NCI-H82 treated with DMSO at 0.1 percent for 48 hours (cell line): Measurements from ENCODE around the gene TMEM214.

Experiments
- DNase-seq: peaks from one replicate; lab custom pipeline; 2025; ENCODE audit not compliant: unreplicated experiment; lab: John Stamatoyannopoulos, UW

Gene TMEM214, protein sequence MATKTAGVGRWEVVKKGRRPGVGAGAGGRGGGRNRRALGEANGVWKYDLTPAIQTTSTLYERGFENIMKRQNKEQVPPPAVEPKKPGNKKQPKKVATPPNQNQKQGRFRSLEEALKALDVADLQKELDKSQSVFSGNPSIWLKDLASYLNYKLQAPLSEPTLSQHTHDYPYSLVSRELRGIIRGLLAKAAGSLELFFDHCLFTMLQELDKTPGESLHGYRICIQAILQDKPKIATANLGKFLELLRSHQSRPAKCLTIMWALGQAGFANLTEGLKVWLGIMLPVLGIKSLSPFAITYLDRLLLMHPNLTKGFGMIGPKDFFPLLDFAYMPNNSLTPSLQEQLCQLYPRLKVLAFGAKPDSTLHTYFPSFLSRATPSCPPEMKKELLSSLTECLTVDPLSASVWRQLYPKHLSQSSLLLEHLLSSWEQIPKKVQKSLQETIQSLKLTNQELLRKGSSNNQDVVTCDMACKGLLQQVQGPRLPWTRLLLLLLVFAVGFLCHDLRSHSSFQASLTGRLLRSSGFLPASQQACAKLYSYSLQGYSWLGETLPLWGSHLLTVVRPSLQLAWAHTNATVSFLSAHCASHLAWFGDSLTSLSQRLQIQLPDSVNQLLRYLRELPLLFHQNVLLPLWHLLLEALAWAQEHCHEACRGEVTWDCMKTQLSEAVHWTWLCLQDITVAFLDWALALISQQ

DNA sequence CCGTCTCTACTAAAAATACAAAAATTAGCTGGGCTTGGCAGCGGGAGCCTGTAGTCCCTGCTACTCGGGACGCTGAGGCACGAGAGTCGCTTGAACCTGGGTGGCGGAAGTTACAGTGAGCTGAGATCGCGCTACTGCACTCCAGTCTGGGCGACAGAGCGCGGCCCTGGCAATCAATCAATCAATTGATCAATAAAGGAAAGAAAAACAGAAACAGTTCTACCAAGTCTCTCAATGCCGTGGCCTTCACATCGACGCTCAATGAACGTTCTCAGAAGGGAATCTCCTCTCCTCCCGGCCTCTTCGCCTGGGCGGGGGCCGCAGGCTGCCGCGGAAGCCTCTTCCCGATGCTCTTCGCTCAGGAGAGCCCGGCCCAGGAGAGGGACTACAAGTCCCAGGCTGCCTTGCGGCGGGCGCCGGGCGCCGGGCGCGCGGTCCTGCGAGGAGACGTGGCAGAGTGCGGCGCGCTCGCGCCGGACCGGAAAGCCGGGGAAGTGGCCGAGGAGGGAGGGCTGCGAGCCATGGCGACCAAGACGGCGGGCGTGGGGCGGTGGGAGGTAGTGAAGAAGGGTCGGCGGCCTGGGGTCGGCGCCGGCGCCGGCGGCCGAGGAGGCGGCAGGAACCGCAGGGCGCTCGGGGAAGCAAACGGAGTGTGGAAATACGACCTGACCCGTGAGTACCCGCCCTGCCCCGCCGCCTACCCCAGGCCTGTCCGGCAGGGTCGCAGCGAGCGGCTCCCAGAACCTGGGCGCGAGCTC, at the start of gene TMEM214:
Gene TMEM214 (plus strand): TSS at position 471 of the 758 bp plus-strand sequence. CDS start 51 bp downstream, at position 522.
- DNase-seq, result peak; percentile 58

DNA sequence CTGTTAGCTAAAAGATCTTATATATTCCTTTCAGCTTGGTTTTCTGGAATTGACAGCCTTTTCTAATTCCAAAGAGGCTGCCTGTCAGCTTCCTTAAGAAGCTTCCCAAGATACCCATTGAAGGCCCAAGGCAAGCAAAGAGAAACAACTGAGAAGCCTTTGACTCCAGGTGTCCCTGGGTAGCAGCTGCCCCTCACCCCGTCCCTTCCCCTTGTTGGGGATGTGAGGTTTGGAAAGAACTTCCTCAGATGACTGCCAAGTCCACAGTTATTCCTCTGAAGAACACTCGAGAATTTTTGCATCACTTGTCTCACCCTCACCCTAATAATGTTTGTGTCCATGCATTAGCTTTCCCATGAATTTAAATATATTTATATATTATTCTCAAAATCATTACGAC, 49.0 kb upstream of the TMEM214 start:
- no peak for DNase-seq

DNA sequence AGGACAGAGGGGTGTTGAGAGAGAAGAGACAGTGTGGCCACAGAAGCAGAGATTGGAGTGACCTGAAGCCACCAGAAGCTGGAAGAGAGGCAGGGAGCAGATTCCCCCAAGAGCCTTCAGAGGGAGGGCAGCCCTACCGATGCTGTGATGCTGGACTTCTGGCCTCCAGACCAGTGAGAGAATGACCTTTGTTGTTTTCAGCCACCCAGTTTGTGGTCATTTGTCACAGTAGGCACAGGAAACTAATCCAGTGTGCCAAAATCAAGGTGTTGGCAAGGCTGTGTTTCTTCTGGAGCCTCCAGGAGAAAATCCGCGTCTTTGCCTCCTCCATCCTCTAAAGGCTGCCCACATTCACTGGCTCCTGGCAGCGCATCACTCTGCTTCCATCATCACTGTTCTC, 47.0 kb upstream of the TMEM214 start:
- DNase-seq, result no peak

DNA sequence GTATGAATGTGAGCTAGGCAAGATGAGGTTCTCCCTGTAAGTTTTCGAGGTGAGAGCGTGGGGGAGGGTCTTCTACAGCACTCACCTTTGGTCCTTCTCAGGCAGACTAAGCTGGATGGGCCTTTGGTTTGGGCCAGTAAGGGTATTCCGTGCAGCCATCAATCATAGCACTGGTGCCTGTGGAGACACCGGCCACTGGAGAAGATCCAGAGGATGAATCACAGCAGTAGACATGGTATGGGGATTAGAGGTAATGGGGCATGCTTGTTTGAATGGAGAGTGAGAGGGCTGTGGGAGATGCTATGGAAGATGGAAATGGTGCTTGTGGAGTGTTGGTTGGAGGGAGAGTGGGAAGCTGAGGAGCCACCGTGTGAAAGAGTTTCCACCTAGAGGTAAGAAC, 46.2 kb upstream of the TMEM214 start:
- no peak for DNase-seq

DNA sequence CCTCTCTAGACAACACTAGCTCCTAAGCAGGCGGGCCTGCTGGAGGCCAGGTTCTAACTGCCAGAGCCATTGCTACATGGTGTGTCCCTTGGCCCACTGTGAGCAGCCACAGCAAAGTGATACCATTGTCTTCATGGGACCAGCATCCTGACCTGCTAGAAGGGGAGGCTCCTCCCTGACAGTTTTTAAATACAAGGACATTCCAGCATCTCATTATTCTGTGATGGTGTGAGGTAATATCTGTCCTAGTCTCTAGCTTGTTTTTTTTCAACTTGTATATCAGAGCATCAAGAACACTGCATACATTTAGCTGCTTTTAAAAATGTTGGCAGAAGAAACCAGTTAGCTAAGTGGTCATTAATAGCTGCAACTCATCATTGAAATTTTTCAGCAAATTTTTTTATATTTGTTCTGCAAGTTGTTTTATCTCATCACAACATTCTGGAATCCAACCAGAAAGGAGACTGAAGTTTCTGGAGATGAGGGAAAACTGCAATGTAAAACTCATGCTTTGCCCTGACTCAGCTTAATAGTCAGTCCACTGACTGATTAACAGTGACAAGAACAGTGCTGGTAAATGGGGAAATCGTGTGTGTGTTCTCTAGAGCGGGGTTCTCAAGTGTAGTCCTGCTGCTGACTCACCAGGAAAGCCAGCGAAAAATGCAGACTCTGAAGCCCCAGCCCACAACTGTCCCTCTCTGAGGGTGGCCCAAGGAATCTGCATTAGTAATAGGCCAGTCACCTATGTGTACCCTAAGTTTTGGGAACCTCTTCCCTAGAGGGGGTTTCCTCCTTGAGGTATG, 44.5 kb upstream of the TMEM214 start:
- DNase-seq, result no peak

DNA sequence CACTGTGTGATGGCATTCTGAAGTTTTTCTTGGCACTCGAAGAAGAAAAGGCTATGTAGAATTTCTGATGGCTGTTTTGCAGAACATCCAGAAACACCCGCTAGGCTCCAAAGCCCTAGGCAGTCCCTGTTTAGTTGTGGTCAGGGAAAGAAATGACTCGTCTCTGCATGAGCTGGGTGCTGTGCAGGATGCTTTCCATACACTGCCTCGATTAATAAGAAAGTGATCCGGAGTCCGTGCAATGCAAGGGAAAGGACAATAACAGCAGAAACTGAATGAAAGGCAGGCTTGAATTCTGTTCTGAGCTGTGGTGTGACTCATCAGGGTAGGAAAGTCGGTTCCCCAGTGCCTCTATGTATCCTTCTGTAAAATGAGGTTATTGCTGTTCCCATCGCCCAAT, 43.6 kb upstream of the TMEM214 start:
- no peak for DNase-seq

- DNase-seq, result no peak
Measured at GRCh38 chr2:26991717-26992116, 41.0 kb upstream of the TMEM214 start.

GRCh38 chr2:26993768-26994167, 39.0 kb upstream of the TMEM214 start:
- DNase-seq, result no peak

- no peak for DNase-seq
Measured at GRCh38 chr2:26994983-26995382, 37.8 kb upstream of the TMEM214 start.

GRCh38 chr2:26997394-26997793, 35.4 kb upstream of the TMEM214 start:
- no peak for DNase-seq

GRCh38 chr2:26998323-26998722, 34.4 kb upstream of the TMEM214 start:
- DNase-seq, result no peak

DNA sequence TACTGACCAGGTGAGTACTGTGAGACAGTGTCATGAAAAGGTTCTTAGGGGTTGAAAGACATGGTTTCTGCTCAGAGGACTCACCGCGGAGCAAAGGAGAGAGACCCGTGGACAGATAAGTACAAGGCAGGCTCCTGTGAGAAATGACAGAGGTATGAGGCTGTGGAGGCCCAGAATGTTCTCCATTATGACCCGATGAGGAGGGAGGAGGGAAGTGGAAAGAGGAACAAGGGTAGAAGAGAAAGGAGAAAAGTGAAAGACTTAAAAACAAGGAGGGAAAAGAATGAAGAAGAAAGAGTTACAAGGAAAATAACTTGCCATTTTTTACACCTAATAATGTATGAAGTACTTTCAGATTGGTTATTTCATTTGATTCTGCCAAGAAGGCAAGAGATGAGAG, 32.5 kb upstream of the TMEM214 start:
- DNase-seq, result no peak

DNA sequence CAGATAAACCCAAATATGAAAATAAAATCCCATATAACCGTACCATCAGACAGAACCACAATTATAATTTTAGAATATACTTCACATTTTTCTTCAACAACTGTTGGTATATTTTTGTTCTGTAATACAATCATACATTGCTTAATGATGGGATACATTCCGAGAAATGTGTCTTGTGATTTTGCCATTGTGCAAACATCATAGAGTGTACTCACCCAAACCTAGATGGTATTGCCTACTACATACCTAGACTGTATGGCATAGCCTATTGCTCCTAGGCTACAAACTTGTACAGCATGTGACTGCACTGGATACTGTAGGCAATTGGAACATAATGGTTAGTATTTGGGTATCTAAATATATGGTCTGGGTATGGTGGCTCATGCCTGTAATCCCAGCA, 31.8 kb upstream of the TMEM214 start:
- no peak for DNase-seq

DNA sequence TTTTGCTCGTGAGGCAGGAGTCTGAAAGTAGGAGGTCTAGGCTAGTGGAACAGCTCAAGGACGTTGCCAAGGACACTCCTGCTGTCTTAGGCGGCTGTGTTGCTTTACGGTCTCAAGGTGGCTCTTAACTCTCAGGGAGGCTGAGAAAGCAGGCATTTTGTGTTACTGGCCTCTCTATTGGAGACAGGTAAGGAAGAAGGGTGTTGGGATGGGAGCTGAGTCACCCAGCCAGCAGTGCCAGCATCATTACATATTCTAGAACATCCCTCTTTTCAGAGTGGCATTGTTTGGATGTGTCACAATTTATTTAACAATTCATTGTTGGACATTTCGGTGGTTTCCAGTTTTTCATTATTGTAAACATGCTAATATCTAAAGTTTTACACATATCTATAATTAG, 30.8 kb upstream of the TMEM214 start:
- no peak for DNase-seq

- DNase-seq, result no peak
Measured at GRCh38 chr2:27003007-27003406, 29.8 kb upstream of the TMEM214 start.

GRCh38 chr2:27003857-27004256, 28.9 kb upstream of the TMEM214 start:
- no peak for DNase-seq

DNA sequence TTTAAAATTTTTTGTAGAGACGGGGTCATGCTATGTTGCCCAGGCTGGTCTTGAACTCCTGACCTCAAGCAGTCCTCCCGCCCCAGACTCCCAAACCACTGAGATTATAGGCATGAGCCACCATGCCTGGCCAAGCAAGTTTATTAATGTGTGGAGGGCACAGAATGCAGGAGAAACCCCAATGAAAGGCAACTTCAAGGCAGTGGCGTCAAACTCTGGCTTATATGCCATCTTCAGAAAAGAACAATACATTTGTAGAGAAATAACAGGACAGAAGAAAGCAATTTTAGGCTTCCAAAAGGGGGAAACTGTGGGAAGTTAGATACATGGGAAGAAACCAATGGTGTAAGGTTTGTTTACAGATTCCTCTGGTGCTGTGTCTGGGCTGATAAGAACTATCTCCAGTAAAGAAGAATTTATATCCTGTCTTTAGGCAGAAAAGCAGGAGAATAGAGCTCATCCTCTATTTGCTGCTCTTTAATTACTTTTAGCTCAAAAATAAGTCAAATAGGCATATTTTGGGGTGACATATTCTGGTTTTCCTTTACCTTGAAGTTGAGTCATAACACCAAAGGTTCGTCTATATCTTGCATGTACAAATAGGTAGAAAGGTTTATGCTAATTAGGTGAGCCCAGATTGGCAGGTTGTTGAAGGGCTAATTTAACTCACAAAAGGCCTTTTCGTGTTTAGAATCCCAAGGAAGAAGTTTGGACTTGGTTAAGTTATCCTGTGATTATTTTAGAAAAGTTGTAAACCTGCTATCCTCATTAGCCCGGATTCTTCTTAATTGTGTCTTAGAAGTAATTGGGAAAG, 26.0 kb upstream of the TMEM214 start:
- DNase-seq, result no peak

GRCh38 chr2:27007416-27008374, 25.1 kb upstream of the TMEM214 start:
- no peak for DNase-seq

- DNase-seq, result no peak
Measured at GRCh38 chr2:27008678-27009077, 24.1 kb upstream of the TMEM214 start.
